ENCODE data around the gene ZDHHC4.

DNA sequence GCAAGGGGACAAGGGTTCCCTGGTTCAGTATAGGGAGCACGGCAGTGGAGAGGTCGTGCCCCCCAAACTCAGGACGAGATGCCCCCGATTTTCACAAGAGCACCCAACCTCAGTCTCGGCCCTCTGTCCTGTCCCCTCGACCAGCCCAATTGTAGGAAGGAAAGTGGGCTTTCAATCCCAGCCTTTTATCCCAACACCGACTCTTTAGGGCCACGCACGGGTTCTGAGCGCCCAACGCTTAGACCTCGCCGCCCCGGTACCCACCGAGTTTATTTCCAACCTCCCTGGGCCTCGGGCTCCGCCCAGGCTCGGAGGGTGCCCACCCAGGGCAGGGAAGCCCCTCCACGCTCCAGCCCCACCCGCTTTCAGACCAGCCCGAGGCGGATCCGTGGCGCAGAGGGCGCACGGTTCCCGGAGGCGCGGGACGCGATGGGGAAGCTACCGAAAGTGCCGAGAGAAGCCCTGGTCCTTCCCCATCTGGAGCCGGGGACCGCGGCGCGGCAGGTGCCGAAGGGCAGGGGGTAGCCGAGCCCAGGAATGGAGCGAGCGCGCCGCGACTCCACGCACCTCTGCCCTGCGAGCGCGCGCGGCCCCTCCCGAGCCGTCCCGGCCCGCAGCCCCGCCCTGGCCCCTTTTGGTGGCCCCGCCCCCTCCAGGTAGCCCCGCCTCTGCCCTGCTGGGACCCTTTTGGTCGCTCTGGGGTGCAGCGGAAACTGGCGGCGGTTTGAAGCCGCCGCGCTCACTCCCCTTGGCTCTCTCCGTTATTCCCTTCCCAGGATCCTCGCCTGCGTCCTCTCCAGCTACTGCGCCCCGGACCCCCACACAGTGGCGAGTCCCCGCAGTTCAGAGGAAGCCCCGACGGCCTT lies 46.4 kb upstream of the ZDHHC4 start:
- TF ChIP-seq, protein P1, sequence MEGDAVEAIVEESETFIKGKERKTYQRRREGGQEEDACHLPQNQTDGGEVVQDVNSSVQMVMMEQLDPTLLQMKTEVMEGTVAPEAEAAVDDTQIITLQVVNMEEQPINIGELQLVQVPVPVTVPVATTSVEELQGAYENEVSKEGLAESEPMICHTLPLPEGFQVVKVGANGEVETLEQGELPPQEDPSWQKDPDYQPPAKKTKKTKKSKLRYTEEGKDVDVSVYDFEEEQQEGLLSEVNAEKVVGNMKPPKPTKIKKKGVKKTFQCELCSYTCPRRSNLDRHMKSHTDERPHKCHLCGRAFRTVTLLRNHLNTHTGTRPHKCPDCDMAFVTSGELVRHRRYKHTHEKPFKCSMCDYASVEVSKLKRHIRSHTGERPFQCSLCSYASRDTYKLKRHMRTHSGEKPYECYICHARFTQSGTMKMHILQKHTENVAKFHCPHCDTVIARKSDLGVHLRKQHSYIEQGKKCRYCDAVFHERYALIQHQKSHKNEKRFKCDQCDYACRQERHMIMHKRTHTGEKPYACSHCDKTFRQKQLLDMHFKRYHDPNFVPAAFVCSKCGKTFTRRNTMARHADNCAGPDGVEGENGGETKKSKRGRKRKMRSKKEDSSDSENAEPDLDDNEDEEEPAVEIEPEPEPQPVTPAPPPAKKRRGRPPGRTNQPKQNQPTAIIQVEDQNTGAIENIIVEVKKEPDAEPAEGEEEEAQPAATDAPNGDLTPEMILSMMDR (IDR thresholded peaks at IDR 0.05; ENCODE audit: borderline replicate concordance, extremely low read depth, low read length, poor library complexity, severe bottlenecking): no peak
- no peak for TF ChIP-seq EZH2 (IDR thresholded peaks at IDR 0.05; ENCODE audit: borderline replicate concordance, low read depth, low read length, severe bottlenecking)

Data from DND-41 (cell line).